ENCODE results near the gene GPC3. TPM values are rescaled to one million over a fixed set of nuclear protein-coding genes. Genes with fewer than 3 reads are reported as not detected.

Gene GPC3
- total and polyA plus RNA-seq, 4 donors, result 8.3 to 270 (median 52.4) TPM

DNA sequence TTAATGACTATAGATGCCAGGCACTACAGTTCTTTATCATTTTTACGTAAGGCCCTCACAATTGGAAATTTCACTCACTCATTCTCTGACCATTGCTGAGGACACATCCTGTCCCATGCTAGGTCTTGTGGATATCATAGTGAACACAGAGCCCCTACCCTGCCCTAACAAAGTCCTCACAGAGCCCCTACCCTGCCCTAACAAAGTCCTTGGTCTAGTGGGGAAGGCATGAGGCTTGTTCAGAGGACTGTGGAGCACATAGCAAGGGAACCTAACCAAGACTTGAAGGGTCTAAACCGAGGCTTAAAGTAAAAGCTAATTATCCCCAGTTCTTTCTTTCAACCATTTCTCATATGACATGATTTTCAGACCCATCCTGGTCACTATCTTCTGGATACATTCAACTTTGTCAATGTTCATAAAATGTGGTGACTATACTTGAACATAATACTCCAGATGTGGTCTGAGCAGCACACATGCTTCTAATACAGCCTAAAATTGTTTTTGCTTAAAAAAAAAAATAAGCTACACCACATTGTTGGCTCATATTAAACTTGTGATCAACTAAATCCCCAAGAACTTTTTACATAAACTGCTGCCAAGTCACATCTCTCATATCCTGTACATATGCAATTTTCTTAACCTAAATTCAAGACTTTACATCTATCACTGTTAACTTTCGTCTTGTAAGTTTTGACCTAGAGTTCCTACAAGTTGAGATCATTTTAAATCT lies 77.0 kb downstream of the GPC3 start:
- peaks cover 0 to 4% (median 0%) of the 10 kb centered on the region in 5 donors for H3K4me1 ChIP-seq (ENCODE audit: control insufficient read depth in 5 of 5, insufficient read depth in 5 of 5, low read length in 5 of 5)
- WGBS, 2 donors, result 61 to 92% methylated on average over 3 of the region's 3 CpGs
- H3K27ac ChIP-seq (ENCODE audit: low read depth in 1 of 2, low read length in 1 of 2), result no peak overlapping the region
- no peak overlapping the region for H3K4me3 ChIP-seq
- H3K9ac ChIP-seq (ENCODE audit: insufficient read depth in 1 of 2, low read length in 2 of 2), result no peak overlapping the region
- DNase-seq (no peak), ATAC-seq (ENCODE audit: insufficient read depth, low FRiP score) (no peak)
- no peaks in the 10 kb centered on the region for H3K9me3 ChIP-seq (ENCODE audit: control insufficient read depth in 4 of 4, insufficient read depth in 3 of 4, low read length in 3 of 4)
- TF ChIP-seq, protein P1, sequence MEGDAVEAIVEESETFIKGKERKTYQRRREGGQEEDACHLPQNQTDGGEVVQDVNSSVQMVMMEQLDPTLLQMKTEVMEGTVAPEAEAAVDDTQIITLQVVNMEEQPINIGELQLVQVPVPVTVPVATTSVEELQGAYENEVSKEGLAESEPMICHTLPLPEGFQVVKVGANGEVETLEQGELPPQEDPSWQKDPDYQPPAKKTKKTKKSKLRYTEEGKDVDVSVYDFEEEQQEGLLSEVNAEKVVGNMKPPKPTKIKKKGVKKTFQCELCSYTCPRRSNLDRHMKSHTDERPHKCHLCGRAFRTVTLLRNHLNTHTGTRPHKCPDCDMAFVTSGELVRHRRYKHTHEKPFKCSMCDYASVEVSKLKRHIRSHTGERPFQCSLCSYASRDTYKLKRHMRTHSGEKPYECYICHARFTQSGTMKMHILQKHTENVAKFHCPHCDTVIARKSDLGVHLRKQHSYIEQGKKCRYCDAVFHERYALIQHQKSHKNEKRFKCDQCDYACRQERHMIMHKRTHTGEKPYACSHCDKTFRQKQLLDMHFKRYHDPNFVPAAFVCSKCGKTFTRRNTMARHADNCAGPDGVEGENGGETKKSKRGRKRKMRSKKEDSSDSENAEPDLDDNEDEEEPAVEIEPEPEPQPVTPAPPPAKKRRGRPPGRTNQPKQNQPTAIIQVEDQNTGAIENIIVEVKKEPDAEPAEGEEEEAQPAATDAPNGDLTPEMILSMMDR (IDR thresholded peaks at IDR 0.05; ENCODE audit: control extremely low read depth, extremely low read depth), result no peak
- no peaks in the 10 kb centered on the region for H3K36me3 ChIP-seq (ENCODE audit: control insufficient read depth in 4 of 4, insufficient read depth in 4 of 4, low read length in 4 of 4)
- H3K27me3 ChIP-seq (ENCODE audit: control insufficient read depth in 3 of 3, insufficient read depth in 3 of 3, low read length in 2 of 3), result peaks cover 0 to 24% (median 7%) of the 10 kb centered on the region in 3 donors

DNA sequence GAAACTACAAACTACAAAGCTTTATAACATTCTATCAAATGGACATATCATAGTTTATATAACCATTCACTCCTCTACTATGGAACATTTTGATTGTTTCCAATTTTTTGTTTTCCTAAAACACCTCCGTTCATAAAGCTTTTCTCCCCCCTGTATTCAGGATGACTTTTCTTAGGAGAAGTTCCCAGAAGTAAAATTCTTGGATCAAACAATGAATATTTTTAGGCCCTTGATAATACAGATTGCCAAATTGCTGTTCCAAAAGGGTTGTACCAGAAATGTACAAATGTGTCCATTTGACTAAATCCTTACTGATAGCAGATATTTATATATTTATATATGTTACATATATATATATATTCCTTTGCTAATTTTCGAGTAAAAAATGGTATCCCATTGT lies 77.8 kb downstream of the GPC3 start:
- H3K4me3 ChIP-seq, result no peak overlapping the region
- ATAC-seq (ENCODE audit: insufficient read depth, low FRiP score) (no peak), DNase-seq (no peak)
- peaks cover 0 to 4% (median 0%) of the 10 kb centered on the region in 5 donors for H3K4me1 ChIP-seq (ENCODE audit: control insufficient read depth in 5 of 5, insufficient read depth in 5 of 5, low read length in 5 of 5)
- H3K27ac ChIP-seq (ENCODE audit: low read depth in 1 of 2, low read length in 1 of 2), result no peak overlapping the region
- TF ChIP-seq, protein P1 (IDR thresholded peaks at IDR 0.05; ENCODE audit: control extremely low read depth, extremely low read depth), result no peak
- peaks cover 0 to 21% (median 7%) of the 10 kb centered on the region in 3 donors for H3K27me3 ChIP-seq (ENCODE audit: control insufficient read depth in 3 of 3, insufficient read depth in 3 of 3, low read length in 2 of 3)
- WGBS, 2 donors, result 58 to 80% methylated on average over 2 of the region's 2 CpGs
- no peak overlapping the region for H3K9ac ChIP-seq (ENCODE audit: insufficient read depth in 1 of 2, low read length in 2 of 2)
- no peaks in the 10 kb centered on the region for H3K9me3 ChIP-seq (ENCODE audit: control insufficient read depth in 4 of 4, insufficient read depth in 3 of 4, low read length in 3 of 4)
- no peaks in the 10 kb centered on the region for H3K36me3 ChIP-seq (ENCODE audit: control insufficient read depth in 4 of 4, insufficient read depth in 4 of 4, low read length in 4 of 4)

DNA sequence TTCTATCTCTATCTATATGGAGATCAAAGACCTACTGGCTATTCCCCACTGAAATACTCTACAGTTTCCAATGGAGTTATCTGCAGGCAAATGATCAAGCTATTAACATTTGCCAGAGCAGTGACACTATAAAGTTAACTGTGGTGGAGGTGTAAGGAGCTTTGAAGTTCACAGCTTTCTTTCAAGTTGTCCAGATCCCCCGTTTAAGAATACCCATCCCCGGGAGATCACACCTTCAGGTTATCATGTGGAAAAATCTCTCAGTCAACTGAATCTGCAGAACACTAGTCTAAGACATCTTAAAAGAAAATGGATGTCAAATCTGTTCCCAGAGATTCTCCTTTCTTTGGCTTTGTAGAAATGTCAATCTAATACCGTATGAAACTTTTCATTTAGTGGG lies 80.1 kb downstream of the GPC3 start:
- Histone ChIP-seq H3K4me1 (ENCODE audit: control insufficient read depth in 5 of 5, insufficient read depth in 5 of 5, low read length in 5 of 5) (no peaks in the 10 kb centered on the region), H3K36me3 (ENCODE audit: control insufficient read depth in 4 of 4, insufficient read depth in 4 of 4, low read length in 4 of 4) (no peaks in the 10 kb centered on the region), H3K27me3 (ENCODE audit: control insufficient read depth in 3 of 3, insufficient read depth in 3 of 3, low read length in 2 of 3) (peaks cover 0 to 27% (median 7%) of the 10 kb centered on the region in 3 donors), H3K9ac (ENCODE audit: insufficient read depth in 1 of 2, low read length in 2 of 2) (no peak overlapping the region), H3K4me3 (no peak overlapping the region), H3K27ac (ENCODE audit: low read depth in 1 of 2, low read length in 1 of 2) (no peak overlapping the region), H3K9me3 (ENCODE audit: control insufficient read depth in 4 of 4, insufficient read depth in 3 of 4, low read length in 3 of 4) (no peaks in the 10 kb centered on the region)
- no peak for ATAC-seq (ENCODE audit: insufficient read depth, low FRiP score)
- TF ChIP-seq, protein P1 (IDR thresholded peaks at IDR 0.05; ENCODE audit: control extremely low read depth, extremely low read depth), result no peak
- 80 to 87% methylated on average over 3 of the region's 3 CpGs for WGBS, 2 donors
- no peak for DNase-seq
